IMR-90 (cell line): ENCODE data around the gene LIN9. TPM values are rescaled to one million over a fixed set of nuclear protein-coding genes. Genes with fewer than 3 reads are reported as not detected.

ENCODE experiments used
- ATAC-seq: fragments of 200-7000 bp; cut with Tn5 transposase; 2 replicates; pipeline ENCODE4 v1.9.1; 2020; ENCODE audit warnings: low read depth, mild to moderate bottlenecking, moderate library complexity
- BruUV-seq: library from RNA; stranded (reverse); fragments of 400-500 nt; replicated peaks from 2 replicates; lab custom pipeline; 2021; lab: Mats Ljungman, UMichigan
- CTCF ChIA-PET: fragments of 300-600 bp; formaldehyde crosslinking; extraction: SDS; loops from one replicate; lab custom pipeline; 2021; ENCODE audit warnings: antibody characterized with exemption; lab: Yijun Ruan, JAX
- POLR2A ChIA-PET: fragments of 300-600 bp; sonication (Branson Sonifier 250); formaldehyde crosslinking; loops from one replicate; lab custom pipeline; 2022; ENCODE audit warnings: antibody characterized with exemption; ENCODE audit not compliant: unreplicated experiment; lab: Charles Lee
- DNase-seq: peaks from one replicate; pipeline ENCODE4 v3.0.0; 2013
- H2AFZ ChIP-seq: replicated peaks from 2 replicates; pipeline ENCODE3; 2013; ENCODE audit warnings: low read length, mild to moderate bottlenecking; ENCODE audit not compliant: poor library complexity
- H2AK5ac ChIP-seq: 2 replicates; pipeline ENCODE4 v1.6.1; 2013; ENCODE audit warnings: low read depth, low read length, inconsistent platforms
- H2AK9ac ChIP-seq: replicated peaks from 2 replicates; pipeline ENCODE3; 2013; ENCODE audit warnings: mild to moderate bottlenecking, low read depth, low read length, moderate library complexity; ENCODE audit not compliant: poor library complexity
- H2BK120ac ChIP-seq: 2 replicates; pipeline ENCODE4 v1.6.1; 2013; ENCODE audit warnings: low read depth, low read length, inconsistent platforms
- H2BK15ac ChIP-seq: 3 replicates; pipeline ENCODE4 v1.6.1; 2013; ENCODE audit warnings: low read depth, low read length, inconsistent platforms
- H2BK20ac ChIP-seq: 2 replicates; pipeline ENCODE4 v1.6.1; 2013; ENCODE audit warnings: low read depth, mild to moderate bottlenecking, inconsistent platforms, low read length, moderate library complexity
- H2BK5ac ChIP-seq: 2 replicates; pipeline ENCODE4 v1.6.1; 2013; ENCODE audit warnings: mild to moderate bottlenecking, low read depth, low read length, inconsistent platforms; ENCODE audit not compliant: poor library complexity, severe bottlenecking
- H3K14ac ChIP-seq: replicated peaks from 2 replicates; pipeline ENCODE4 v1.6.1; 2013; ENCODE audit warnings: low read depth, low read length, inconsistent platforms
- H3K18ac ChIP-seq: 2 replicates; pipeline ENCODE4 v1.6.1; 2013; ENCODE audit warnings: low read depth, low read length, control low read depth
- H3K23ac ChIP-seq: 2 replicates; pipeline ENCODE4 v1.6.1; 2013; ENCODE audit warnings: low read depth, low read length, inconsistent platforms
- H3K27ac ChIP-seq: 2 replicates; pipeline ENCODE4 v1.5.1; 2013; ENCODE audit warnings: mild to moderate bottlenecking, control low read depth, low read length; ENCODE audit not compliant: insufficient read depth
- H3K27me3 ChIP-seq: 2 replicates; pipeline ENCODE4 v1.6.1; 2013; ENCODE audit warnings: low read length; ENCODE audit not compliant: control insufficient read depth, insufficient read depth
- H3K36me3 ChIP-seq: 2 replicates; pipeline ENCODE4 v1.6.1; 2013; ENCODE audit warnings: low read length, mixed read lengths; ENCODE audit not compliant: control insufficient read depth, insufficient read depth
- H3K4ac ChIP-seq: 2 replicates; pipeline ENCODE4 v1.6.1; 2013; ENCODE audit warnings: low read depth, low read length, inconsistent platforms
- H3K4me1 ChIP-seq: 2 replicates; pipeline ENCODE4 v1.6.1; 2013; ENCODE audit warnings: low read length, mixed read lengths; ENCODE audit not compliant: control insufficient read depth, insufficient read depth
- H3K4me2 ChIP-seq: 2 replicates; pipeline ENCODE4 v1.6.1; 2013; ENCODE audit warnings: low read depth, mild to moderate bottlenecking, control low read depth, low read length, moderate library complexity
- H3K4me3 ChIP-seq: 2 replicates; pipeline ENCODE4 v1.5.1; 2013; ENCODE audit warnings: low read depth, mild to moderate bottlenecking, control low read depth, low read length, moderate library complexity; ENCODE audit not compliant: insufficient read depth
- H3K56ac ChIP-seq: 2 replicates; pipeline ENCODE4 v1.6.1; 2013; ENCODE audit warnings: low read length, inconsistent platforms; ENCODE audit not compliant: insufficient read depth; ENCODE audit errors: extremely low read depth
- H3K79me1 ChIP-seq, 2 experiments: 2 replicates each; pipeline ENCODE4 v1.6.1; 2013; ENCODE audit warnings: low read length in 2 of 2, inconsistent platforms in 1 of 2, low read depth in 1 of 2
- H3K9ac ChIP-seq: 2 replicates; pipeline ENCODE4 v1.6.1; 2013; ENCODE audit warnings: low read depth, low read length, control low read depth
- H3K9me1 ChIP-seq: 2 replicates; pipeline ENCODE4 v1.6.1; 2013; ENCODE audit warnings: low read length, inconsistent platforms; ENCODE audit not compliant: insufficient read depth
- H3K9me3 ChIP-seq: 2 replicates; pipeline ENCODE4 v1.6.1; 2013; ENCODE audit warnings: low read length; ENCODE audit not compliant: control insufficient read depth, insufficient read depth
- H4K20me1 ChIP-seq: 2 replicates; pipeline ENCODE4 v1.6.1; 2013; ENCODE audit warnings: low read length, inconsistent platforms; ENCODE audit not compliant: insufficient read depth
- H4K5ac ChIP-seq: 2 replicates; pipeline ENCODE4 v1.6.1; 2013; ENCODE audit warnings: mild to moderate bottlenecking, low read depth, low read length, control low read depth
- H4K8ac ChIP-seq, 2 experiments: 2 replicates each; pipeline ENCODE4 v1.6.1; 2013; ENCODE audit warnings: low read depth in 2 of 2, low read length in 2 of 2, control low read depth in 1 of 2, inconsistent platforms in 1 of 2
- H4K91ac ChIP-seq: 2 replicates; pipeline ENCODE4 v1.6.1; 2013; ENCODE audit warnings: low read depth, low read length, inconsistent platforms; ENCODE audit not compliant: insufficient read depth
- BHLHE40 ChIP-seq: fragments of 150-350 bp; IDR thresholded peaks from 2 replicates; pipeline ENCODE4 v1.6.1; 2016; ENCODE audit warnings: mild to moderate bottlenecking, low read depth, low read length
- CEBPB ChIP-seq: IDR thresholded peaks from 2 replicates; pipeline ENCODE4 v1.6.1; 2012; ENCODE audit warnings: low read depth, low read length, improper control_type of control experiment
- CHD1 ChIP-seq: IDR thresholded peaks from 2 replicates; pipeline ENCODE4 v1.6.1; 2012; ENCODE audit warnings: low read depth, low read length, improper control_type of control experiment
- ELK1 ChIP-seq: fragments of 150-350 bp; IDR thresholded peaks from 2 replicates; pipeline ENCODE4 v1.6.1; 2016; ENCODE audit warnings: low read depth, mild to moderate bottlenecking, low read length, moderate library complexity, borderline replicate concordance
- FOS ChIP-seq: fragments of 150-350 bp; IDR thresholded peaks from 2 replicates; pipeline ENCODE4 v1.6.1; 2016; ENCODE audit warnings: low read depth, low read length
- MAFK ChIP-seq: IDR thresholded peaks from 2 replicates; pipeline ENCODE4 v1.6.1; 2012; ENCODE audit warnings: low read depth, low read length, improper control_type of control experiment
- MAZ ChIP-seq: IDR thresholded peaks from 2 replicates; pipeline ENCODE4 v1.6.1; 2012; ENCODE audit warnings: low read depth, mild to moderate bottlenecking, low read length, improper control_type of control experiment, moderate library complexity, borderline replicate concordance
- MXI1 ChIP-seq: IDR thresholded peaks from 2 replicates; pipeline ENCODE4 v1.6.1; 2012; ENCODE audit warnings: low read depth, mild to moderate bottlenecking, low read length, moderate library complexity, borderline replicate concordance
- NFE2L2 ChIP-seq: fragments of 150-350 bp; IDR thresholded peaks from 2 replicates; pipeline ENCODE4 v1.6.1; 2016; ENCODE audit warnings: low read depth, mild to moderate bottlenecking, low read length
- POLR2A ChIP-seq: IDR thresholded peaks from 2 replicates; pipeline ENCODE4 v1.6.1; 2012; ENCODE audit warnings: mild to moderate bottlenecking, low read depth, low read length
- RAD21 ChIP-seq: IDR thresholded peaks from 2 replicates; pipeline ENCODE4 v1.6.1; 2012; ENCODE audit warnings: low read length, improper control_type of control experiment
- RCOR1 ChIP-seq: IDR thresholded peaks from 2 replicates; pipeline ENCODE4 v1.6.1; 2012; ENCODE audit warnings: mild to moderate bottlenecking, low read length, improper control_type of control experiment; ENCODE audit not compliant: insufficient replicate concordance
- RFX5 ChIP-seq: IDR thresholded peaks from 2 replicates; pipeline ENCODE4 v1.8.0; 2012; ENCODE audit warnings: low read depth, mild to moderate bottlenecking, low read length, moderate library complexity
- SMC3 ChIP-seq: fragments of 150-350 bp; IDR thresholded peaks from 2 replicates; pipeline ENCODE4 v1.6.1; 2016; ENCODE audit warnings: low read depth, mild to moderate bottlenecking, antibody characterized with exemption, low read length, moderate library complexity
- WGBS, 2 experiments: methylation state at CpG; one replicate each; pipeline versions ENCODE4 v1.1.5 to v1.1.7; 2013; ENCODE audit warnings: missing lambda C conversion rate in 2 of 2; ENCODE audit not compliant: insufficient read length in 1 of 2; ENCODE audit errors: extremely low coverage in 2 of 2; 5-methylcytosine and 5-hydroxymethylcytosine counted together
- dilution Hi-C: fragments of 300-500 bp; cut with HindIII; formaldehyde crosslinking; loops from one replicate; pipeline ENCODE4 v1.14.3; 2018; ENCODE audit warnings: low sequenced_read_pairs; ENCODE audit not compliant: unreplicated experiment
- in situ Hi-C: fragments of 300-500 bp; cut with MboI; formaldehyde crosslinking; loops from 3 replicates; pipeline ENCODE4 v1.14.3; 2019; ENCODE audit warnings: low sequenced_read_pairs, inconsistent platforms, mixed read lengths
- intact Hi-C: fragments of 100-400 bp; cut with micrococcal nuclease; formaldehyde crosslinking; loops from 2 replicates; pipeline ENCODE4 v1.10.0; 2022
- polyA plus RNA-seq, 3 experiments: library from polyadenylated mRNA; depleted of rRNA; stranded (reverse); fragments of >200 nt; gene quantifications; 2 replicates each; pipeline ENCODE4 v1.2.3, GENCODE V29; 2012; ENCODE audit warnings: low replicate concordance in 1 of 3
- total RNA-seq: library from RNA; depleted of rRNA; stranded (reverse); fragments of >200 nt; gene quantifications from 2 replicates; pipeline ENCODE4 v1.2.3, GENCODE V29; 2012
- TF ChIP-seq, protein P1 (sequence below): conservative IDR thresholded peaks from 2 replicates; pipeline ENCODE4 v1.5.1; 2012; ENCODE audit warnings: mild to moderate bottlenecking, low read depth, low read length, improper control_type of control experiment
- TF ChIP-seq, protein P2 (sequence below): fragments of 150-350 bp; IDR thresholded peaks from 2 replicates; pipeline ENCODE4 v1.6.1; 2017; ENCODE audit warnings: mild to moderate bottlenecking, antibody characterized with exemption, low read length, low read depth

Gene LIN9
- total and polyA plus RNA-seq, 2 of the 4 experiments (the other 2 are of a cell fraction): 2.3 to 3.9 TPM

DNA sequence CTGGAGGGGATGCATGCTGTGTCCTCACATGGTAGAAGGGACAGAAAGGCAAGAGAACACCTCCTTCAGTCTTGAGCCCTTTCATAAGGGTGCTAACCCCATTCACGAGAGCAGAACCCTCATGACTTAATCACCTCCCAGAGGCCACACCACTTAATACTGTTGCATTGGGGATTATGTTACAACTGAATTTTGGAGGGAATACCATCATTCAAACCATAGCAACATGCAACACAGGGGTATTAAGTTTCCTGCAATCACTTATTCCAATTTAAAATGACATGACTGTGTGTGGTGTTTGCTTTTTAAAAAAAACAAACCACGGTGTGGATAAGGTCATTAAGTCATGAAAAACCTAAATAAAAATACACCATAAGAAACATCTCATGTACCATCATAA is 3.1 kb upstream of the LIN9 start:
- Histone ChIP-seq H3K23ac (no peak overlapping the region), H3K9me1 (peaks cover 2% of the 10 kb centered on the region; the same call in 1 of the 2 replicates), H2BK15ac (no peak overlapping the region), H2AK5ac (no peak overlapping the region), H2BK5ac (no peak overlapping the region), H3K27ac (no peak overlapping the region), H4K91ac (no peak overlapping the region), H3K18ac (no peak overlapping the region), H4K20me1 (no peaks in the 10 kb centered on the region), H3K79me1 (peaks cover 5 to 9% of the 10 kb centered on the region in 2 experiments; a peak in 3 of 4 replicates), H3K56ac (no peak overlapping the region), H3K4ac (no peak overlapping the region), H4K5ac (no peak overlapping the region), H3K4me2 (no peak overlapping the region), H2BK20ac (no peak overlapping the region), H3K9ac (no peak overlapping the region), H2BK120ac (no peak overlapping the region), H3K14ac (no peak overlapping the region), H3K27me3 (peaks cover 4% of the 10 kb centered on the region), H2AFZ (no peak overlapping the region), H3K9me3 (no peaks in the 10 kb centered on the region), H3K36me3 (no peaks in the 10 kb centered on the region), H3K4me1 (peaks cover 4% of the 10 kb centered on the region), H3K4me3 (no peak overlapping the region), H4K8ac (no peak overlapping the region), H2AK9ac (no peak overlapping the region)
- ChIA-PET CTCF (no interaction called here), POLR2A (no interaction called here)
- BruUV-seq: no TSS peak
- no peak for ATAC-seq
- dilution Hi-C loops: no loop called here
- no peak for DNase-seq
- intact Hi-C loops: no loop called here
- in situ Hi-C loops: no loop called here
- TF ChIP-seq RAD21: no peak
- TF ChIP-seq, protein P1, sequence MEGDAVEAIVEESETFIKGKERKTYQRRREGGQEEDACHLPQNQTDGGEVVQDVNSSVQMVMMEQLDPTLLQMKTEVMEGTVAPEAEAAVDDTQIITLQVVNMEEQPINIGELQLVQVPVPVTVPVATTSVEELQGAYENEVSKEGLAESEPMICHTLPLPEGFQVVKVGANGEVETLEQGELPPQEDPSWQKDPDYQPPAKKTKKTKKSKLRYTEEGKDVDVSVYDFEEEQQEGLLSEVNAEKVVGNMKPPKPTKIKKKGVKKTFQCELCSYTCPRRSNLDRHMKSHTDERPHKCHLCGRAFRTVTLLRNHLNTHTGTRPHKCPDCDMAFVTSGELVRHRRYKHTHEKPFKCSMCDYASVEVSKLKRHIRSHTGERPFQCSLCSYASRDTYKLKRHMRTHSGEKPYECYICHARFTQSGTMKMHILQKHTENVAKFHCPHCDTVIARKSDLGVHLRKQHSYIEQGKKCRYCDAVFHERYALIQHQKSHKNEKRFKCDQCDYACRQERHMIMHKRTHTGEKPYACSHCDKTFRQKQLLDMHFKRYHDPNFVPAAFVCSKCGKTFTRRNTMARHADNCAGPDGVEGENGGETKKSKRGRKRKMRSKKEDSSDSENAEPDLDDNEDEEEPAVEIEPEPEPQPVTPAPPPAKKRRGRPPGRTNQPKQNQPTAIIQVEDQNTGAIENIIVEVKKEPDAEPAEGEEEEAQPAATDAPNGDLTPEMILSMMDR: no peak
- TF ChIP-seq NFE2L2: no peak
- TF ChIP-seq SMC3: no peak
- TF ChIP-seq MAFK: no peak
- TF ChIP-seq FOS: no peak
- no peak for TF ChIP-seq RFX5
- no peak for TF ChIP-seq MAZ
- no peak for TF ChIP-seq ELK1
- no peak for TF ChIP-seq POLR2A
- TF ChIP-seq CEBPB: no peak
- no peak for TF ChIP-seq RCOR1
- TF ChIP-seq MXI1: no peak
- no peak for TF ChIP-seq BHLHE40
- TF ChIP-seq, protein P2, sequence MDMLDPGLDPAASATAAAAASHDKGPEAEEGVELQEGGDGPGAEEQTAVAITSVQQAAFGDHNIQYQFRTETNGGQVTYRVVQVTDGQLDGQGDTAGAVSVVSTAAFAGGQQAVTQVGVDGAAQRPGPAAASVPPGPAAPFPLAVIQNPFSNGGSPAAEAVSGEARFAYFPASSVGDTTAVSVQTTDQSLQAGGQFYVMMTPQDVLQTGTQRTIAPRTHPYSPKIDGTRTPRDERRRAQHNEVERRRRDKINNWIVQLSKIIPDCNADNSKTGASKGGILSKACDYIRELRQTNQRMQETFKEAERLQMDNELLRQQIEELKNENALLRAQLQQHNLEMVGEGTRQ: no peak
- no peak for TF ChIP-seq CHD1
- whole genome bisulfite sequencing, 2 experiments: no CpG with 5 or more reads among the region's 2 CpGs
